Adrenal gland (tissue), 12 donors: ENCODE measurements around the gene SUSD1. TPM values are rescaled to one million over a fixed set of nuclear protein-coding genes. Genes with fewer than 3 reads are reported as not detected.

ENCODE experiments used
- DNase-seq, 7 donors: peaks; one replicate each; pipeline ENCODE4 v3.0.0-alpha.2; 2019 to 2020
- H3K27ac ChIP-seq, 5 donors: fragments of 200-600 bp; sonication (generic) in 4 of 5; 1 replicate in 3 of 5; 2 replicates in 2 of 5; pipeline versions ENCODE4 v1.5.1 to v1.8.0; 2016 to 2020; ENCODE audit warnings: mild to moderate bottlenecking in 1 of 5
- H3K27me3 ChIP-seq: fragments of 200-600 bp; 2 replicates; pipeline ENCODE4 v1.8.0; 2021
- H3K36me3 ChIP-seq, 2 donors: fragments of 200-600 bp; replicated peaks in 1 of 2; 1 replicate in 1 of 2; 2 replicates in 1 of 2; pipeline versions ENCODE4 v1.5.1 to v1.8.0; 2018 to 2022
- H3K4me1 ChIP-seq, 2 donors: fragments of 200-600 bp; replicated peaks in 1 of 2; 1 replicate in 1 of 2; 2 replicates in 1 of 2; pipeline versions ENCODE4 v1.5.1 to v1.8.0; 2018 to 2021
- H3K4me3 ChIP-seq, 4 donors: fragments of 200-600 bp; sonication (generic) in 3 of 4; one replicate each; pipeline ENCODE4 v1.5.1; 2016 to 2018
- H3K9me3 ChIP-seq, 3 donors: fragments of 200-600 bp; sonication (generic) in 1 of 3; replicated peaks in 1 of 3; 1 replicate in 2 of 3; 2 replicates in 1 of 3; pipeline versions ENCODE4 v1.5.1 to v1.8.0; 2016 to 2021
- POLR2A ChIP-seq, 2 donors: fragments of 450-650 bp; IDR thresholded peaks; one replicate each; pipeline ENCODE4 v1.6.1; 2017; ENCODE audit warnings: antibody characterized with exemption in 2 of 2, mild to moderate bottlenecking in 2 of 2, moderate library complexity in 1 of 2
- intact Hi-C, 2 donors: fragments of 100-400 bp; cut with DNase I; formaldehyde crosslinking; loops; one replicate each; pipeline versions ENCODE4 v1.14.1 to v1.15.0; 2022 to 2023
- polyA plus RNA-seq, 3 donors: library from polyadenylated mRNA; stranded (reverse); fragments of 200-250 nt in 2 of 3; fragments of 350-450 nt in 1 of 3; fragmentation: Illumina TruSeq in 1 of 3; extraction: RNeasy Lipid Tissue Mini Kit (QIAGEN cat#74804) in 1 of 3; gene quantifications; one replicate each; pipeline ENCODE4 v1.2.3, GENCODE V29; 2013 to 2014
- small RNA-seq, 2 donors: library from RNA; depleted of rRNA; stranded (forward); fragments of <200 nt; gene quantifications; one replicate each; pipeline ENCODE3, GENCODE V24; 2016
- total RNA-seq, 9 donors: library from RNA; depleted of rRNA in 4 of 9; stranded (reverse); fragments of >200 nt in 4 of 9; fragments of 120-200 nt in 1 of 9; fragmentation: NEBNext Ultra II Directional in 1 of 9; extraction: Animal tissue kit (Norgen Biotek cat#: 25700) in 1 of 9; gene quantifications; one replicate each; pipeline versions ENCODE4 v1.1.0 to v1.2.4, GENCODE V29; 2013 to 2023
- TF ChIP-seq, protein P1 (sequence below), 6 experiments: fragments of 450-650 bp in 4 of 6; fragments of 200-600 bp in 2 of 6; sonication (generic) in 1 of 6; IDR thresholded peaks; 1 replicate in 5 of 6; 2 replicates in 1 of 6; pipeline versions ENCODE4 v1.5.1 to v1.8.0; 2016 to 2021; ENCODE audit warnings: antibody characterized with exemption in 6 of 6, mild to moderate bottlenecking in 2 of 6, moderate library complexity in 1 of 6
- donor health status: healthy with polysubstance abuse.
- donor health status: Bipolar disorder and iron deficiency.
- donor health status: DM: yes; HTN: yes; CAD: no.
- donor health status: DM: no; HTN: no; CAD: no.
- donor health status: DM: no; HTN: no; CAD: no.
- donor health status: DM: yes; HTN: yes; CAD: no.

SUSD1 gene
- total and polyA plus RNA-seq, 12 donors, result 4.7 to 37.0 (median 20.8) TPM

DNA sequence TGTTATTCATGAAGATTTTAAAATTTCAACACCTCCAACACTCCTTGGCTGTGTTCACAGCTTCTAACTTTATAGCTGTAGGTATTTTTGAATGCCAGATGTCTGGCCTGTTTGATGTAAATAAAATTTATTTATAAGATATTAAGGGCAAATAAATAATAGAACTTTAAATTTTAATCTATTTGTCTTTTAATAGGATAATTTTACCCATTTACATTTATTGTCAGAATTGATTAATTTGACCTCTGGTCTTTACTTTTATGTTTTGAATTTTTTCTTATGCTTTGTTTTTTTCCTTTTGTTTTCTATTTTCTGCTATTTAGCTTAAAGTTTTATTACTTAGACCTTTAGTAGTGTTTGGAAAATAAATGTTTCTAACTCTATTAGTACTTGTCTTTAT is 183.9 kb downstream of the SUSD1 start:
- H3K27ac ChIP-seq, result no peak overlapping the region
- DNase-seq, result no peak
- H3K4me3 ChIP-seq, result no peak overlapping the region
- H3K27me3 ChIP-seq, result no peaks in the 10 kb centered on the region
- TF ChIP-seq, protein P1, sequence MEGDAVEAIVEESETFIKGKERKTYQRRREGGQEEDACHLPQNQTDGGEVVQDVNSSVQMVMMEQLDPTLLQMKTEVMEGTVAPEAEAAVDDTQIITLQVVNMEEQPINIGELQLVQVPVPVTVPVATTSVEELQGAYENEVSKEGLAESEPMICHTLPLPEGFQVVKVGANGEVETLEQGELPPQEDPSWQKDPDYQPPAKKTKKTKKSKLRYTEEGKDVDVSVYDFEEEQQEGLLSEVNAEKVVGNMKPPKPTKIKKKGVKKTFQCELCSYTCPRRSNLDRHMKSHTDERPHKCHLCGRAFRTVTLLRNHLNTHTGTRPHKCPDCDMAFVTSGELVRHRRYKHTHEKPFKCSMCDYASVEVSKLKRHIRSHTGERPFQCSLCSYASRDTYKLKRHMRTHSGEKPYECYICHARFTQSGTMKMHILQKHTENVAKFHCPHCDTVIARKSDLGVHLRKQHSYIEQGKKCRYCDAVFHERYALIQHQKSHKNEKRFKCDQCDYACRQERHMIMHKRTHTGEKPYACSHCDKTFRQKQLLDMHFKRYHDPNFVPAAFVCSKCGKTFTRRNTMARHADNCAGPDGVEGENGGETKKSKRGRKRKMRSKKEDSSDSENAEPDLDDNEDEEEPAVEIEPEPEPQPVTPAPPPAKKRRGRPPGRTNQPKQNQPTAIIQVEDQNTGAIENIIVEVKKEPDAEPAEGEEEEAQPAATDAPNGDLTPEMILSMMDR (IDR thresholded peaks at IDR 0.05), result no peak
- no peak for TF ChIP-seq POLR2A (IDR thresholded peaks at IDR 0.05)
- intact Hi-C loops, result no loop called here
- no peaks in the 10 kb centered on the region for H3K9me3 ChIP-seq
- H3K36me3 ChIP-seq, result no peaks in the 10 kb centered on the region
- peaks cover 5% of the 10 kb centered on the region in 2 donors for H3K4me1 ChIP-seq

Small RNA genes within 50 kb of the gene (small RNA-seq; reads per million reads assigned to genes)
- gene RF00019 (0 reads per million in 2 donors), gene RNU6-710P (0 reads per million in 2 donors), gene RNU6-855P (0 reads per million in 2 donors)

Other genes starting within 250 kb of the SUSD1 start
- gene PTBP3, start 158.3 kb upstream of the SUSD1 start, total RNA-seq, result 10 to 100 TPM; 21.6 to 56.6 (median 38.2) TPM
- gene PTBP3, start 158.3 kb upstream of the SUSD1 start, polyA plus RNA-seq, result 10 to 100 TPM in 1 of 3 donors, 1 to 10 TPM in 2; 4.4 to 15.2 (median 6.3) TPM
- 100 to 1,000 TPM in 3 of 9 donors, 10 to 100 TPM in 6; 60.3 to 116 (median 88.4) TPM for gene HSDL2, start 204.8 kb upstream of the SUSD1 start, total RNA-seq
- 100 to 1,000 TPM in 1 of 3 donors, 10 to 100 TPM in 2; 43.8 to 127 (median 51.6) TPM for gene HSDL2, start 204.8 kb upstream of the SUSD1 start, polyA plus RNA-seq